SK-N-SH treated with all-trans-retinoic acid at 6 μM for 48 hours (cell line): ENCODE data around the gene MPZL3.

Source experiments
- ATAC-seq: fragments of 200-7000 bp; cut with Tn5 transposase; 3 replicates; pipeline ENCODE4 v1.9.1; 2020; ENCODE audit warnings: mild to moderate bottlenecking, moderate library complexity
- ARNTL ChIP-seq: fragments of 450-650 bp; formaldehyde crosslinking; IDR thresholded peaks from 2 replicates; pipeline ENCODE4 v1.5.0; 2020; ENCODE audit warnings: low read depth, mild to moderate bottlenecking, moderate library complexity, borderline replicate concordance
- BACH2 ChIP-seq: fragments of 250-450 bp; sonication (Bioruptor Pico); IDR thresholded peaks from 2 replicates; pipeline ENCODE4 v1.9.0; 2021; ENCODE audit warnings: mild to moderate bottlenecking, borderline replicate concordance
- CREB5 ChIP-seq: fragments of 250-450 bp; sonication (Bioruptor Pico); IDR thresholded peaks from 2 replicates; pipeline ENCODE4 v1.5.1; 2020; ENCODE audit warnings: low read depth, mild to moderate bottlenecking, moderate library complexity
- CSDC2 ChIP-seq: fragments of 250-450 bp; sonication (Bioruptor Pico); IDR thresholded peaks from 2 replicates; pipeline ENCODE4 v1.5.0; 2020; ENCODE audit warnings: mild to moderate bottlenecking, moderate library complexity
- CSRNP3 ChIP-seq: fragments of 250-450 bp; sonication (Bioruptor Pico); IDR thresholded peaks from 2 replicates; pipeline ENCODE4 v1.5.1; 2021; ENCODE audit warnings: mild to moderate bottlenecking, moderate library complexity
- ESRRG ChIP-seq: fragments of 250-450 bp; sonication (Bioruptor Pico); IDR thresholded peaks from 2 replicates; pipeline ENCODE4 v1.6.1; 2021; ENCODE audit warnings: mild to moderate bottlenecking
- GLIS3 ChIP-seq: fragments of 250-450 bp; sonication (Bioruptor Pico); IDR thresholded peaks from 2 replicates; pipeline ENCODE4 v1.5.0; 2020; ENCODE audit warnings: mild to moderate bottlenecking, moderate library complexity
- ISL1 ChIP-seq: fragments of 250-450 bp; sonication (Bioruptor Pico); IDR thresholded peaks from 2 replicates; pipeline ENCODE4 v2.1.2; 2022; ENCODE audit warnings: mild to moderate bottlenecking, moderate library complexity
- OSR1 ChIP-seq: fragments of 250-450 bp; sonication (Bioruptor Pico); IDR thresholded peaks from 2 replicates; pipeline ENCODE4 v1.8.0; 2022; ENCODE audit warnings: moderate library complexity, mild to moderate bottlenecking, inconsistent platforms
- PATZ1 ChIP-seq: fragments of 250-450 bp; sonication (Bioruptor Pico); IDR thresholded peaks from 2 replicates; pipeline ENCODE4 v1.8.0; 2020; ENCODE audit warnings: mild to moderate bottlenecking, moderate library complexity, borderline replicate concordance
- POU6F1 ChIP-seq: fragments of 250-450 bp; sonication (Bioruptor Pico); IDR thresholded peaks from 2 replicates; pipeline ENCODE4 v1.8.0; 2021; ENCODE audit warnings: low read depth, mild to moderate bottlenecking, moderate library complexity, borderline replicate concordance
- PPARA ChIP-seq: fragments of 250-450 bp; sonication (Bioruptor Pico); IDR thresholded peaks from 2 replicates; pipeline ENCODE4 v1.5.0; 2020; ENCODE audit warnings: mild to moderate bottlenecking, borderline replicate concordance
- RARB ChIP-seq: fragments of 250-450 bp; sonication (Bioruptor Pico); IDR thresholded peaks from 2 replicates; pipeline ENCODE4 v1.8.0; 2021; ENCODE audit warnings: mild to moderate bottlenecking, moderate library complexity
- SNAI2 ChIP-seq: fragments of 250-450 bp; sonication (Bioruptor Pico); IDR thresholded peaks from 2 replicates; pipeline ENCODE4 v1.5.0; 2020; ENCODE audit warnings: mild to moderate bottlenecking, moderate library complexity
- TCF4 ChIP-seq: fragments of 250-450 bp; sonication (Bioruptor Pico); IDR thresholded peaks from 2 replicates; pipeline ENCODE4 v1.8.0; 2021; ENCODE audit warnings: mild to moderate bottlenecking, moderate library complexity, borderline replicate concordance
- TOX ChIP-seq: fragments of 250-450 bp; sonication (Bioruptor Pico); IDR thresholded peaks from 2 replicates; pipeline ENCODE4 v1.8.0; 2021; ENCODE audit warnings: mild to moderate bottlenecking, moderate library complexity, borderline replicate concordance
- TSHZ2 ChIP-seq: fragments of 250-450 bp; sonication (Bioruptor Pico); IDR thresholded peaks from 2 replicates; pipeline ENCODE4 v1.5.0; 2020; ENCODE audit warnings: mild to moderate bottlenecking, moderate library complexity
- ZC3H10 ChIP-seq: fragments of 250-450 bp; sonication (Bioruptor Pico); IDR thresholded peaks from 2 replicates; pipeline ENCODE4 v1.5.1; 2021; ENCODE audit warnings: mild to moderate bottlenecking, moderate library complexity
- ZFP3 ChIP-seq: fragments of 250-450 bp; sonication (Bioruptor Pico); IDR thresholded peaks from 2 replicates; pipeline ENCODE4 v1.5.0; 2020; ENCODE audit warnings: mild to moderate bottlenecking, moderate library complexity
- ZFP30 ChIP-seq: fragments of 450-650 bp; formaldehyde crosslinking; IDR thresholded peaks from 2 replicates; pipeline ENCODE4 v1.5.0; 2022; ENCODE audit warnings: mild to moderate bottlenecking, moderate library complexity
- ZNF565 ChIP-seq: fragments of 450-650 bp; formaldehyde crosslinking; conservative IDR thresholded peaks from 2 replicates; pipeline ENCODE4 v1.5.0; 2020; ENCODE audit warnings: low read depth, mild to moderate bottlenecking, moderate library complexity
- ZNF70 ChIP-seq: fragments of 450-650 bp; formaldehyde crosslinking; IDR thresholded peaks from 2 replicates; pipeline ENCODE4 v1.5.0; 2020; ENCODE audit warnings: mild to moderate bottlenecking, moderate library complexity
- ZNF8 ChIP-seq: fragments of 450-650 bp; formaldehyde crosslinking; IDR thresholded peaks from 2 replicates; pipeline ENCODE4 v1.5.0; 2020; ENCODE audit warnings: mild to moderate bottlenecking, moderate library complexity

MPZL3 gene

GRCh38 chr11:118227865-118228785 lies 24.0 kb downstream of the MPZL3 start:
- ATAC-seq = no peak
- no peak for TF ChIP-seq PATZ1 (CRISPR knock-in tag)
- TF ChIP-seq ISL1 = no peak
- TF ChIP-seq ZNF565 (CRISPR knock-in tag) = no peak
- TF ChIP-seq TOX (CRISPR knock-in tag) = no peak
- no peak for TF ChIP-seq CSDC2 (CRISPR knock-in tag)
- TF ChIP-seq TSHZ2 (CRISPR knock-in tag) = no peak
- no peak for TF ChIP-seq PPARA (CRISPR knock-in tag)
- no peak for TF ChIP-seq SNAI2 (CRISPR knock-in tag)
- no peak for TF ChIP-seq ZFP3 (CRISPR knock-in tag)
- no peak for TF ChIP-seq ZNF8
- TF ChIP-seq OSR1 (CRISPR knock-in tag) = no peak
- no peak for TF ChIP-seq CSRNP3
- no peak for TF ChIP-seq GLIS3
- no peak for TF ChIP-seq RARB (CRISPR knock-in tag)
- TF ChIP-seq ZFP30 (CRISPR knock-in tag) = no peak
- no peak for TF ChIP-seq ARNTL (CRISPR knock-in tag)
- TF ChIP-seq POU6F1 (CRISPR knock-in tag) = no peak
- TF ChIP-seq, all 23 proteins: peak for 0

GRCh38 chr11:118226781-118227180 lies 25.4 kb downstream of the MPZL3 start:
- TF ChIP-seq OSR1 (CRISPR knock-in tag) (no peak), POU6F1 (CRISPR knock-in tag) (no peak), SNAI2 (CRISPR knock-in tag) (no peak), TOX (CRISPR knock-in tag) (no peak), BACH2 (CRISPR knock-in tag) (no peak), CSDC2 (CRISPR knock-in tag) (no peak), RARB (CRISPR knock-in tag) (no peak), CREB5 (no peak), PPARA (CRISPR knock-in tag) (no peak), ZC3H10 (CRISPR knock-in tag) (no peak), ESRRG (CRISPR knock-in tag) (no peak), ARNTL (CRISPR knock-in tag) (no peak), TCF4 (CRISPR knock-in tag) (no peak), ZNF8 (no peak), GLIS3 (no peak), ZNF70 (CRISPR knock-in tag) (no peak), ZNF565 (CRISPR knock-in tag) (no peak), CSRNP3 (no peak), ZFP3 (CRISPR knock-in tag) (no peak), ZFP30 (CRISPR knock-in tag) (no peak)
- ATAC-seq = no peak
